NOMO-1 (cell line): Measurements from ENCODE around the gene THBS3.
"Not testable (repeated sequence)": the region's sequence is repeated elsewhere in the genome, so short reads cannot be mapped to it uniquely, and the experiment has no call there.

Experiments used
- DNase-seq, 2 experiments: peaks; one replicate each; lab custom pipeline; 2025; ENCODE audit not compliant: unreplicated experiment in 2 of 2; lab: John Stamatoyannopoulos, UW

Gene THBS3

GRCh38 chr1:155160128-155160527, 47.6 kb downstream of the THBS3 start:
- no peak for DNase-seq

- no peak for DNase-seq
These were observed 48.7 kb downstream of the THBS3 start for GRCh38 chr1:155158991-155159390.

DNA sequence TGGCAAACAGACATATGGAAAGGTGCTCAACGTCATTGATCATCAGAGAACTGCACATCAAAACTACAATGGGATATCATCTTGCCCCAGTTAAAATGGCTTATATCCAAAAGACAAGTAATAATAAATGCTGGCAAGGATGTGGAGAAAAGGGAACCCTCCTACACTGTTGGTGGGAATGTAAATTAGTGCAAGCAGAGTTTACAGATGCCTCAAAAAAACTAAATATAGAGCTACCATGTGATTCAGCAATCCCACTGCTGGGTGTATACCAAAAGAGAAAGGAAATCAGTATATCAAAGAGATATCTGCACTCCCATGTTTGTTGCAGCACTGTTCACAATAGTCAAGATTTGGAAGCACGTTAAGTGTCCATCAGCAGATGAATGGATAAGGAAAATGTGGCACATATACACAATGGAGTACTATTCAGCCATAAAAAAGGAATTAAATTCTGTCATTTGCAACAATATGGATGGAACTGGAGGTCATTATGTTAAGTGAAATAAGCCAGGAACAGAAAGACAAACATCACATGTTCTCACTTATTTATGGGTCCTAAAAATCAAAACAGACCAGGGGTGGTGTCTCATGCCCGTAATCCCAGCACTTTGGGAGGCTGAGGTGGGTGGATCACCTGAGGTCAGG, 51.6 kb downstream of the THBS3 start:
- DNase-seq: not testable (repeated sequence)
